ENCODE measurements around the gene POU6F2. TPM values are rescaled to one million over a fixed set of nuclear protein-coding genes. Genes with fewer than 3 reads are reported as not detected.

POU6F2 gene
- total and polyA plus RNA-seq, 9 of the 15 experiments (the other 6 are each of a cell fraction or from before 2014, with no cell fraction given), result 0.29 to 1.5 (median 0.96) TPM

GRCh38 chr7:39259391-39260003 lies 281.8 kb downstream of the POU6F2 start (continued):
- TF ChIP-seq DEAF1 (CRISPR knock-in tag; IDR thresholded peaks at IDR 0.05) (no peak), GABPB2 (CRISPR knock-in tag; conservative IDR thresholded peaks at IDR 0.05) (no peak), NR3C1 (CRISPR knock-in tag; IDR thresholded peaks at IDR 0.05) (no peak), MTF1 (CRISPR knock-in tag; IDR thresholded peaks at IDR 0.05; ENCODE audit: borderline replicate concordance) (no peak), MED1 (CRISPR knock-in tag; IDR thresholded peaks at IDR 0.05; ENCODE audit: borderline replicate concordance) (no peak), POLR2H (tag; IDR thresholded peaks at IDR 0.05; ENCODE audit: low read depth) (no peak)

GRCh38 chr7:39260279-39260844 lies 282.7 kb downstream of the POU6F2 start:
- POLR2A ChIA-PET, result no interaction called here
- Histone ChIP-seq H3K9me1 (ENCODE audit: control insufficient read depth, insufficient read depth, low read length) (no peaks in the 10 kb centered on the region), H2AFZ (ENCODE audit: low read depth, low read length) (no peak overlapping the region), H3K27ac (ENCODE audit: extremely low read depth, low read depth, low read length) (no peak overlapping the region), H3K9ac (ENCODE audit: insufficient read depth in 1 of 2, low read depth in 2 of 2, low read length in 2 of 2) (no peak overlapping the region), H3K4me1 (replicated peaks in 1 of 2; ENCODE audit: control insufficient read depth in 2 of 2, insufficient read depth in 2 of 2, low read length in 2 of 2) (no peaks in the 10 kb centered on the region), H3K4me2 (ENCODE audit: insufficient read depth, low read length) (no peak overlapping the region), H3K36me3 (ENCODE audit: control insufficient read depth, insufficient read depth, low read length) (no peaks in the 10 kb centered on the region), H3K79me2 (ENCODE audit: control insufficient read depth, insufficient read depth, low read length) (no peaks in the 10 kb centered on the region), H3K9me3 (replicated peaks; ENCODE audit: control insufficient read depth, insufficient read depth, low read depth, low read length) (no peaks in the 10 kb centered on the region), H3K4me3 (no peak overlapping the region), H3K27me3 (ENCODE audit: control insufficient read depth in 2 of 2, insufficient read depth in 2 of 2, low read length in 2 of 2) (peaks cover 7 to 14% of the 10 kb centered on the region in 2 experiments; a peak in 2 of 5 replicates), H4K20me1 (replicated peaks; ENCODE audit: control insufficient read depth, insufficient read depth, low read length) (no peaks in the 10 kb centered on the region; the same call in none of the 2 replicates)
- intact Hi-C loops (cut with micrococcal nuclease) (no loop called here), in situ Hi-C loops (cut with MboI) (no loop called here)
- no TSS peak for BruUV-seq (replicated peaks)
- 4% methylated on average over 2 of the region's 2 CpGs for WGBS (ENCODE audit: insufficient coverage, low coverage, missing lambda C conversion rate)
- ATAC-seq (no peak), DNase-seq (ENCODE audit: extremely low read depth in 1 of 4, low spot score in 3 of 4) (no peak), FAIRE-seq (peak; percentile 6)
- CTCF ChIA-PET (ENCODE audit: low intra/inter-chr PET ratio), result no interaction called here
- TF ChIP-seq RBM14 (IDR thresholded peaks at IDR 0.05; ENCODE audit: borderline replicate concordance, insufficient read depth, low read depth, low read length), result no peak
- no peak for TF ChIP-seq EP300 (IDR thresholded peaks at IDR 0.05; ENCODE audit: low read length)
- no peak for TF ChIP-seq ZNF695 (CRISPR knock-in tag; IDR thresholded peaks at IDR 0.05)
- no peak for TF ChIP-seq ZNF644 (tag; IDR thresholded peaks at IDR 0.05; ENCODE audit: low read depth)
- no peak for TF ChIP-seq RBM34 (IDR thresholded peaks at IDR 0.05; ENCODE audit: borderline replicate concordance, insufficient read depth, low read length)
- TF ChIP-seq TAF9B (IDR thresholded peaks at IDR 0.05; ENCODE audit: partially characterized antibody), result no peak
- TF ChIP-seq SRSF7 (optimal IDR thresholded peaks at IDR 0.05; ENCODE audit: low read depth, low read length), result no peak
- no peak for TF ChIP-seq TAL1 (IDR thresholded peaks at IDR 0.05)
- no peak for TF ChIP-seq ETV1 (tag; conservative IDR thresholded peaks at IDR 0.05; ENCODE audit: low read depth)
- no peak for TF ChIP-seq ZFX (CRISPR knock-in tag; IDR thresholded peaks at IDR 0.05)
- no peak for TF ChIP-seq CBX3 (IDR thresholded peaks at IDR 0.05; ENCODE audit: borderline replicate concordance in 1 of 2, low read length in 2 of 2)
- no peak for TF ChIP-seq ZNF436 (CRISPR knock-in tag; IDR thresholded peaks at IDR 0.05)
- no peak for TF ChIP-seq PRMT5 (CRISPR knock-in tag; IDR thresholded peaks at IDR 0.05)
- TF ChIP-seq CBX5 (IDR thresholded peaks at IDR 0.05; ENCODE audit: borderline replicate concordance, low read depth), result no peak
